Dermis blood vessel endothelial cell (primary cell): ENCODE data around the gene JAKMIP2. TPM values are rescaled to one million over a fixed set of nuclear protein-coding genes. Genes with fewer than 3 reads are reported as not detected.
"Not testable (repeated sequence)": the region's sequence is repeated elsewhere in the genome, so short reads cannot be mapped to it uniquely, and the experiment has no call there.

Experiments
- DNase-seq: peaks from one replicate; pipeline ENCODE4 v3.0.0; 2010
- total RNA-seq: library from RNA; depleted of rRNA; stranded (reverse); fragments of >200 nt; gene quantifications from 2 replicates; pipeline ENCODE4 v1.2.3, GENCODE V29; 2014

Gene JAKMIP2
- total RNA-seq, 1 donor from 2014 or later: not detected

GRCh38 chr5:147645197-147645596 is 137.3 kb downstream of the JAKMIP2 start:
- DNase-seq: no peak

GRCh38 chr5:147644460-147644859 is 138.1 kb downstream of the JAKMIP2 start:
- DNase-seq: no peak

DNA sequence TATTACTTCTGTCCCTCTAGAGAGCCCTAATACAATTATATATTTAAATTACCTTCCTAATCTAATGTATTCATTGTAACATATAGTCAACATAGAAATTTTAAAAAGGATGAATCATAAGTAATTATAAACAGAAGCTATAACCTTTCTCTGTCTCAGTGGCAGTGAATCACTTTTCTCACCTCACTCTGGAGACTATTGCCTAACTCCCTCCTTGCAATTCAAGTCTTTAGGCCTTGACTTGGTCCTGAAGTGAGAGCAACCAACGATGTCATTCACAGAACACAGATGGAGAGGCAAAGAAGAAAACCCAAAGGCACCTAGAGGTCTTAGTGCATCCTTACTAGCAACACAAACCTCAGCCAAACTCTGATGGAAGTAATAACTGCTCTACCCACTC is 139.4 kb downstream of the JAKMIP2 start:
- DNase-seq: no peak

DNA sequence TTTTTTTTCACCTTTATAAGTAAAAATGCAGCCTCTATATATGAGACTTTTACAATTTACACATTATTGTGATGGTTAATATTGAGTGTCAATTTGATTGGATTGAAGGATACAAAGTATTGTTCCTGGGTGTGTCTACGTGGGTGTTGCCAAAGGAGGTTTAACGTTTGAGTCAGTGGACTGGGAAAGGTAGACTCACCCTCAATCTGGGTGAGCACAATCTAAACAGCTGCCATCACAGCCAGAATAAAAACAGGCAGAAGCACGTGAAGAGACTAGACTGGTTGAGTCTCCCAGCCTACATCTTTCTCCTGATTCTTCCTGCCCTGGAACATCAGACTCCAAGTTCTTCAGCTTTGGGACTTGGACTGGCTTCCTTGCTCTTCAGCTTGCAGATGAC is 139.9 kb downstream of the JAKMIP2 start:
- DNase-seq: no peak

DNA sequence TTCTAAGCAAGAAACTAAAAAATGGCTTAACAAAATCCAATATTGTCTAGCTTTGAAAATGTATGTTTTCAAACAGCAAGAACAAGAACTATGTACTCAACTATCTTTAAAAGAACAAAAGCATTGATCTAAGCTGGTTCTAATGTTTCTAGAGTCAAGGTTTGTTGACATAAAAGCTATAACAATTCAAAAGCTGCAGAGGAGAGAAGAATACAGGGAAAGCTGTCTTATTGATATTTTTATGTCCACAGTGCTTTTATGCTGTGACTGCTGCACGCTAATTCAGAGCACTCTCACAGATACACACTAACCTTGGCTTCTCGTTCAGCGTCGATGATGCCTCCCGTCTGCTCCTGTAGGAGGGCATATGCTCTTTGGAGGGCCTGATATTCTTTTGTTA is 143.2 kb downstream of the JAKMIP2 start:
- DNase-seq: no peak

DNA sequence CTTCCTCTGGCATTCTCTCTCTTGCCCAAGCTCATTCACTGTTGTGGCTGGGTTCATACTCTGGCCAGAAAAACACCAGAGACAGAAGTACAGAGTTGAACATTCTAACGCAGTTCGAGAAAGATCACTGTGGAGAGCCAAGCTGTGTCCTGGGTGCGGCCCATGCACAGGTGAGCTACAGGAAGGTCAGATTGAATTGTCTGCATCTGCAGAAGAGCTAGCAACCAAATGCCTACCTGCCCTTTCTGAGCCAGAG is 145.9 kb downstream of the JAKMIP2 start:
- no peak for DNase-seq

- DNase-seq: no peak
Observed at GRCh38 chr5:147635882-147636728, 146.4 kb downstream of the JAKMIP2 start.

DNA sequence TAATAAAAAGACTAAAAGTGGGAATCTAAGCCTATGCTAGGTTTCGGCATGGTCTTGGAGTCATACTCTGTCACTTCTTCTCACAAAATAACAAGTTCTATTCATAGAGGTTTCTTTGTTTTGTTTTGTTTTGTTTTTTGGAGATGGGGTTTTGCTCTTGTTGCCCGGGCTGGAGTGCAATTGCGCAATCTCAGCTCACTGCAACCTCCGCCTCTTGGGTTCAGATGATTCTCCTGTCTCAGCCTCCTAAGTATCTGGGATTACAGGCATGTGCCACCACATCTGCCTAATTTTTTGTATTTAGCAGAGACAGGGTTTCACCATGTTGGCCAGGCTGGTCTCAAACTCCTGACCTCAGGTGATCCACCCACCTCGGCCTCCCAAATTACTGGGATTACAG is 147.1 kb downstream of the JAKMIP2 start:
- not testable (repeated sequence) for DNase-seq

DNA sequence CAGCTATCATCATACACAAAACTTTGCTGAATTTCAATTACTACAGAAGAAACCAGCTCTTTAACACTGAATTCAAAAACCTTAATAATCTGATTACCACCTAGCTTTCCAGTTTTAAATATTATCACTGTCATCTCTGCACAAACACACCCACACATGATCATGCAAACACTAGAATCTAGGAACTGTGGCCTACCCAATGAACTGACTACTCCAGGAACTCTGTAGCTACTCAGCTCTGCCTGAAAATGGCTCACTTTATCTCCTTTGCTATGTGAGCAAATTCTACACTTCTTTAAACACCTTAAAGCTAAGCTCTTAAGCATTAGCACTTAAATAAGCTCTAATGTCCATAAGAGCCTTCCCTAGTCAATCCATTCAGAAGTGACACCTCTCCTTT is 149.4 kb downstream of the JAKMIP2 start:
- DNase-seq: no peak

GRCh38 chr5:147631428-147632003 is 151.0 kb downstream of the JAKMIP2 start:
- DNase-seq: no peak

GRCh38 chr5:147629196-147629595 is 153.3 kb downstream of the JAKMIP2 start:
- no peak for DNase-seq

DNA sequence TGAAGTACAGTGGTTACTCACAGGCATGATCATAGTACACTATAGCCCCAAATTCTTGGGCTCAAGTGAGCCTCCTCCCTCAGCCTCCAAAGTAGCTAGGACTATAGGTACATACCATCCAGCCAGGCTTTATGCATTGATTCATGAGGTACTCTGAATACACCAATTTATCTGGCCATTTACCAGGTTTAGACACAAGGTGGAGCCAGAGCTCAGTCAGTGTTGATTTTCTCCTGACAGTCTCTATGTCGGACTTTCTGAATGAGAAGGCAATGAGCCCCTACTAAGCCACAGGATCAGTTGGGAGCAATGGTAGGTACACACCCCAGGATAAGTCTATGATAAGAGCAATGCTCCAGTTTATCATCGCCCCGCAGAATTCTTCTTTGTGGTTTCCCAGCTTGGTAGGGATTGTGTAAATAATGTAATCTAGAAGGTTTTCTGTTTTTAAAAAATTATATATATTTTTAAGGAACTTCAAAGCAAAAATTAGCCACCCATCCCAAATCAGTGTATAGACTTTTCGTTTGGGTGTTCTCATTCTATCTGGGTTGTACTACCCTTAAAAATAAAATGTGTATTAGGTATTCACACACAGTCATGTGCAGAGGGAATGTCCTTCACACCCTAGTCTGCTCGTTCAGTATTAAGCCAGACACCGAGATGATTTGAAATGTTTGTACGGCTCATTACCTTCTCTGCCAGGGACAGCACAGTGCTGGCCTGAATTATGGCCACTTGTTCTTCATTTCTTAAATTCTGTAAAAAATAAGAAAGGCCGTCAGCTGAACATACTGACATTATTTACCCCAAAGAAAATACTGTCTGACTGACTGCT is 154.3 kb downstream of the JAKMIP2 start:
- DNase-seq: peak; percentile 80

GRCh38 chr5:147626464-147626863 is 156.1 kb downstream of the JAKMIP2 start:
- no peak for DNase-seq

GRCh38 chr5:147621016-147621415 is 161.5 kb downstream of the JAKMIP2 start:
- DNase-seq: no peak

GRCh38 chr5:147619281-147619878 is 163.1 kb downstream of the JAKMIP2 start:
- DNase-seq: no peak

DNA sequence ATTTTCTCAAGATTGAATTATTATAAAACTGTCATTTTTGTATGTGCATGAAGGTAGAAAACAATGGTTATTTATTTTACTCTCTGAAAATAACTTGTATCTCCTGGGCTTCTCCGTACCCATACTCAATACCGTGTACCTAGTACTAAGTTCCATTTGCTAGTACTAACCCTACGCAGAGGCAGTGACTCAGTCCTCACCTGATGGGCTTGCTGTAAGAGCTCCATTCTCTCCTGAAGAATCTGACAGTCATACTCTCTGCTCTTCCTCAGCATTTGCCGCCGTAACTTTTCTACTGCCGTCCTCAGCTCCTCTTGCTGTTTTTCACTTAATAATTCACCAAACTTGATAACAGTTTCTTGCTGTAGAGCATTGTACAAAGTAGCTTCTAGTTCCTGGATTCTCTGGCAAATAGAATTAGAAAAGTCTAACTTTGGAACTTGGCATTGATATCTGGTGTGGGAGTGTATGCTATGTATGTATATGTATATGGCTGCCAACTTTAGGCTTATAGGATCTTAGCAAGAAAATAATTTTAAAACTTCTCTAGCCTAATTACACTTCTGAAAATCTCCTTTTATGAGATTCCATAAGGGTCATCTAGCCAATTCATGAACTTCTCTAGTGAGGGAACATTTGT is 164.7 kb downstream of the JAKMIP2 start:
- no peak for DNase-seq

DNA sequence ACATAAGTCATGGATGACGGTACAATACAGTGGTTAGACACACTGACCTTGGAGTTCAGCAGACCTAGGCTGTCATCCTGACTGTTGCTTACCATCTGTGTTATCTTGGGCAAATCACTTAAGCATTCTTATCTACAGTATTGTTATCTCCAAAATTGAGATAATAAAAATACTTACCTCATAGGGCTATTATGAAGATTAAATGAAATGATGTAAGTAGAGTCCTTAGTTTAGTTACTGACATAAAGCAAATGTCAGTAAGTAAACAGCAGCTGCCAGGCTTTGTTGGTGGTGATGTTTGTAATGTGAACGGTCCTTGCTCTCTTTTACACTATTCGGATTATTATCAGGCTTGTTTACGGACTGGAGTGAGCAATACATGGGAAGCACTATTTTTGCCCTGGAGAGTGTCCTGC is 165.3 kb downstream of the JAKMIP2 start:
- no peak for DNase-seq

GRCh38 chr5:147616421-147616820 is 166.1 kb downstream of the JAKMIP2 start:
- no peak for DNase-seq

DNA sequence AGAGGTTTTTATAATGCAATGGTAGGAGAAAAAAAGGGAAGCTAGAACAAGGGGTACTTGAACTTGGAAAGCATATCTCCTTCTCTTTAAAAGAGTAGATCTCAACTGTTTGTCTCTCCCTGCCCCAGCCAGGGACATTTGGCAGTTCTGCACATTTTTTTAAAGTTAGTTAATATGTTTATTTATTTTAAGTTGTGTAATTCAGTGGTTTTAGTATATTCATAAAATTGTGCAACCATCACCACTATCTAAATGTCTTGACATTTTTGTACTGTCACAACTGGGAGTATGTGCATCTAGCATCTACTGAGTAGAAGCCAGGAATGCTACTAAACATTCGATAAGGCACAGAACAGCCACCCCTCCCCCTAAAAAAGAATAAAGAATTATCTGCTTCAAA is 169.2 kb downstream of the JAKMIP2 start:
- DNase-seq: no peak

- DNase-seq: no peak
Observed at GRCh38 chr5:147611483-147611882, 171.0 kb downstream of the JAKMIP2 start.

DNA sequence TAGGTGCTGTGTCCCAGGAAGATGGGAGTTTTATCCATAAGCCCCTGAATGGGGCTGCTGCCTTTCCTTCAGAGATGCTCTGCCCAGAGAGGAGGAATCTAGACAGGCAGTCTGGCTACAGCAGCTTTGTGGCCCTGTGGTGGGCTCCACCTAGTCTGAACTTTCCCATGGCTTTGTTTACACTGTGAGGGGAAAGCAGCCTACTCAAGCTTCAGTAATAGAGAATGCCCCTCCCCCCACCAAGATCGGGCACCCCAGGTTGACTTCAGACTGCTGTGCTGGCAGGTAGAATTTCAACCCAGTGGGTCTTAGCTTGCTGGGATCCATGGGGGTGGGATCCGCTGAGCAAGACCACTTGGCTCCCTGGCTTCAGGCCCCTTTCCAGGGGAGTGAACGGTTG is 171.7 kb downstream of the JAKMIP2 start:
- no peak for DNase-seq

- DNase-seq: no peak
Observed at GRCh38 chr5:147601652-147602051, 180.9 kb downstream of the JAKMIP2 start.

- DNase-seq: no peak
Observed at GRCh38 chr5:147591120-147591519, 191.4 kb downstream of the JAKMIP2 start.
